HG03378 (cell line): Measurements from ENCODE around the gene UNC13C.
"Not testable (repeated sequence)": the region's sequence is repeated elsewhere in the genome, so short reads cannot be mapped to it uniquely, and the experiment has no call there.

ENCODE experiments used
- ATAC-seq: cut with Tn5 transposase; IDR thresholded peaks from one replicate; pipeline ENCODE4 v1.9.1; 2021; ENCODE audit warnings: mild to moderate bottlenecking, moderate library complexity; ENCODE audit not compliant: unreplicated experiment

The UNC13C gene

GRCh38 chr15:53978253-53978906 is at the start of gene UNC13C:
TSS of gene UNC13C (plus strand) at chr15:53978441. CDS start at chr15:54012904, 34,463 bp downstream.
- no peak for ATAC-seq

- ATAC-seq: no peak
Observed at GRCh38 chr15:53936137-53936536, 42.1 kb upstream of the UNC13C start.

GRCh38 chr15:53937632-53938031 is 40.6 kb upstream of the UNC13C start:
- not testable (repeated sequence) for ATAC-seq

GRCh38 chr15:53950572-53950971 is 27.7 kb upstream of the UNC13C start:
- ATAC-seq: no peak

- ATAC-seq: no peak
Observed at GRCh38 chr15:53955396-53955795, 22.8 kb upstream of the UNC13C start.

- ATAC-seq: no peak
Observed at GRCh38 chr15:53962646-53963561, 15.3 kb upstream of the UNC13C start.

- ATAC-seq: no peak
Observed at GRCh38 chr15:53963801-53964200, 14.4 kb upstream of the UNC13C start.

GRCh38 chr15:53974121-53974520 is 4.1 kb upstream of the UNC13C start:
- no peak for ATAC-seq

- ATAC-seq: no peak
Observed at GRCh38 chr15:53974813-53975212, 3.4 kb upstream of the UNC13C start.

GRCh38 chr15:53976844-53977392 is 1.3 kb upstream of the UNC13C start:
- no peak for ATAC-seq

GRCh38 chr15:53979051-53979788 is 979 bp downstream of the UNC13C start:
- no peak for ATAC-seq

GRCh38 chr15:53980021-53980420 is 1.8 kb downstream of the UNC13C start:
- ATAC-seq: no peak

- ATAC-seq: no peak
Observed at GRCh38 chr15:53982071-53982680, 3.9 kb downstream of the UNC13C start.

- no peak for ATAC-seq
Observed at GRCh38 chr15:53982876-53983275, 4.6 kb downstream of the UNC13C start.

- no peak for ATAC-seq
Observed at GRCh38 chr15:53984221-53984620, 6.0 kb downstream of the UNC13C start.

GRCh38 chr15:53985562-53985961 is 7.3 kb downstream of the UNC13C start:
- ATAC-seq: no peak

GRCh38 chr15:53987480-53987879 is 9.2 kb downstream of the UNC13C start:
- ATAC-seq: no peak

GRCh38 chr15:54007256-54007655 is 29.0 kb downstream of the UNC13C start:
- ATAC-seq: no peak

- ATAC-seq: no peak
Observed at GRCh38 chr15:54011656-54012055, 33.4 kb downstream of the UNC13C start.

- no peak for ATAC-seq
Observed at GRCh38 chr15:54014067-54014655, 35.9 kb downstream of the UNC13C start.
